Glutamatergic neuron (in vitro differentiated cells): ENCODE data around the gene PCDHGC3. TPM values are rescaled to one million over a fixed set of nuclear protein-coding genes. Genes with fewer than 3 reads are reported as not detected.

Experiments used
- DNase-seq: peaks from one replicate; pipeline ENCODE4 v3.0.0; 2022
- H3K27ac Mint-ChIP-seq: one replicate; pipeline ENCODE4 v1.8.0; 2020; ENCODE audit warnings: mild to moderate bottlenecking, mixed read lengths, inconsistent platforms; ENCODE audit not compliant: unreplicated experiment
- H3K27me3 Mint-ChIP-seq: one replicate; pipeline ENCODE4 v1.8.0; 2020; ENCODE audit warnings: mild to moderate bottlenecking, moderate library complexity, mixed read lengths, inconsistent platforms; ENCODE audit not compliant: unreplicated experiment
- H3K36me3 Mint-ChIP-seq: one replicate; pipeline ENCODE4 v1.8.0; 2020; ENCODE audit warnings: mild to moderate bottlenecking, mixed read lengths, inconsistent platforms; ENCODE audit not compliant: unreplicated experiment
- H3K4me1 Mint-ChIP-seq: one replicate; pipeline ENCODE4 v1.8.0; 2020; ENCODE audit warnings: mild to moderate bottlenecking, low read depth, mixed read lengths, inconsistent platforms; ENCODE audit not compliant: unreplicated experiment
- H3K4me3 Mint-ChIP-seq: one replicate; pipeline ENCODE4 v1.8.0; 2020; ENCODE audit warnings: mild to moderate bottlenecking, mixed read lengths, inconsistent platforms; ENCODE audit not compliant: unreplicated experiment
- H3K9me3 Mint-ChIP-seq: one replicate; pipeline ENCODE4 v1.8.0; 2020; ENCODE audit warnings: mild to moderate bottlenecking, moderate library complexity, mixed read lengths, inconsistent platforms; ENCODE audit not compliant: unreplicated experiment
- total RNA-seq: library from RNA; stranded (reverse); fragmentation: NEBNext Ultra II Directional; extraction: Animal tissue kit (Norgen Biotek cat#: 25700); gene quantifications from one replicate; pipeline ENCODE4 v1.2.1, GENCODE V29; 2021; ENCODE audit not compliant: unreplicated experiment
- TF ChIP-seq, protein P1 (sequence below): fragments of 200-600 bp; sonication (generic); IDR thresholded peaks from one replicate; pipeline ENCODE4 v1.5.0; 2021; ENCODE audit not compliant: partially characterized antibody, unreplicated experiment

Gene PCDHGC3
- total RNA-seq, 1 donor from 2014 or later: 40.1 TPM

DNA sequence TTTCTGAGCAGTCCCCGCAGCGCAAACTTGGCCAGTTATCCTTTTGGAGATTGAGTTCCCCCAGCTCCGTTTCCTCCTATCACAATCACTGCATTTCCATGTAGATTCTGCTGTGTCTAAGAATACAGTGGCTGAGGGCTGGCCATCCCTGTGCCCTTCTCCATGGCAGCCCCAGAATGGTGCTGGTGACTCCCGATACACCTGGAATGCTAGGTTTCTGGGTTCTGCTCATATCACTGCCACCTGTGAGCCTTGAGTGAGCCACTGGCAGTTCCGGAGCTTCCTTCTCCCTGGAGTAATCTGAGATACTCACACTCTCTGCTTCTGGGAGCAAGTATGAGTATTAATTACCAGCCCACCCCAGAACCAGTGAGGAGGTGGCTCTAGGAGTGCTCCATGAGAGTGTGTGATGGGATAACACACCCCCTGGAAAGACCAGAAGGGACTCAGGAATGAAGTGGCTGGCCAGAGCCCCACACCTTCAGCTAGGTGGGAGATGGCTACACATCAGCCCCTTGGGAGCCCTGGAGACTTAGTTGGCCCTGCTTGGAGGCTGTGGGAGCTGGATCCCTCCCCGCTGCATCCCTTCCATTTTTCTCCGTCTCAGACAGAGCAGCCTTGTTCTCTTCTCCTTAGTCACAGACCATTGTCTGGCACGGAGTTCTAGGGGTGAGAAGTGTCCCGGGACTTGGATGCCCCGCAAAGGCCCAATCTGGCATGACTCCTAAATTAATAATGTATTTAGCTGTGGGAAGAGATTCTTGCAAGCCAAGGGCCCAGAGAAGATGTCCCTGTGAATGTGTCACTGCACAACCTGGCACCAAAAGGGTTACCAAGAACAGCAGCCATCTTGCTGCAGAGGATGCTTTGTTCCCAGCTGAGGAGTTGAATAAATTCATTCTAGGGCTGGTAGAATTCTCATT lies 18.0 kb downstream of the PCDHGC3 start:
- DNase-seq: no peak
- peaks cover 18% of the 10 kb centered on the region for H3K27me3 Mint-ChIP-seq
- no peaks in the 10 kb centered on the region for H3K36me3 Mint-ChIP-seq
- H3K4me3 Mint-ChIP-seq: no peak overlapping the region
- H3K4me1 Mint-ChIP-seq: peaks cover 36% of the 10 kb centered on the region
- TF ChIP-seq, protein P1, sequence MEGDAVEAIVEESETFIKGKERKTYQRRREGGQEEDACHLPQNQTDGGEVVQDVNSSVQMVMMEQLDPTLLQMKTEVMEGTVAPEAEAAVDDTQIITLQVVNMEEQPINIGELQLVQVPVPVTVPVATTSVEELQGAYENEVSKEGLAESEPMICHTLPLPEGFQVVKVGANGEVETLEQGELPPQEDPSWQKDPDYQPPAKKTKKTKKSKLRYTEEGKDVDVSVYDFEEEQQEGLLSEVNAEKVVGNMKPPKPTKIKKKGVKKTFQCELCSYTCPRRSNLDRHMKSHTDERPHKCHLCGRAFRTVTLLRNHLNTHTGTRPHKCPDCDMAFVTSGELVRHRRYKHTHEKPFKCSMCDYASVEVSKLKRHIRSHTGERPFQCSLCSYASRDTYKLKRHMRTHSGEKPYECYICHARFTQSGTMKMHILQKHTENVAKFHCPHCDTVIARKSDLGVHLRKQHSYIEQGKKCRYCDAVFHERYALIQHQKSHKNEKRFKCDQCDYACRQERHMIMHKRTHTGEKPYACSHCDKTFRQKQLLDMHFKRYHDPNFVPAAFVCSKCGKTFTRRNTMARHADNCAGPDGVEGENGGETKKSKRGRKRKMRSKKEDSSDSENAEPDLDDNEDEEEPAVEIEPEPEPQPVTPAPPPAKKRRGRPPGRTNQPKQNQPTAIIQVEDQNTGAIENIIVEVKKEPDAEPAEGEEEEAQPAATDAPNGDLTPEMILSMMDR: no peak
- peak overlapping the region; percentile 69 for H3K27ac Mint-ChIP-seq
- H3K9me3 Mint-ChIP-seq: peaks cover 6% of the 10 kb centered on the region

DNA sequence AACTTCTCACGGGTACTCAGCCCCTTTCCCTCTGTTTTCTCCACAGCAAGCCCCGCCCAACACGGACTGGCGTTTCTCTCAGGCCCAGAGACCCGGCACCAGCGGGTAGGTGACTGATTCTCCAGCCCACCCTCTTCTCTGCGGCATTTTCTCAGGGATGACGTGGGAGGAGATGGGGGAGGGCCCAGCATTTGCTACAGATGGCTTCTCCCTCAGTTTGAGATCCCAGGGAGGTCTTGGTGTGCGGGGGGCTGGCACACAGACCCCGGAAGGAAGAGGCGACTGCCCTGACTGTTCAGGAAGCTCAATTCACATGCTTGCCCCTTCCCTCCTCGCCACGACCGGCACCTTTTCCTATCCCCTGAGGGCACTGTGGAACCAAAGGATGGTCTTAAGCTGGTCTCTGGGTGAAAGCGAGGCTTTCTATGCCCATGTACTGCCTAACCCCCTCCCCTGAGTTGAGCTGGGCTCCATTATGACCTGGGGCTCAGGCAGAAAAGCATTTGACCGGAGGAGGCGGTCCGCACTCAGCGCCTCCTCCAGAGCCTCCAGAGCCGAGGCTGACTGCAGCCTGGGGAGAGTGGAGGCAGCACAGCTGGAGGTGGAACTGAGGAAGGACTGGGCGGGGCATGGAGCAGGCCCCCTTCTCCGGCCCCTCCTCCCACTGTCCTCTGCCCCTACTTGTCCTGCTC lies 19.1 kb downstream of the PCDHGC3 start:
- H3K9me3 Mint-ChIP-seq: peaks cover 6% of the 10 kb centered on the region
- H3K36me3 Mint-ChIP-seq: no peaks in the 10 kb centered on the region
- DNase-seq: no peak
- H3K27ac Mint-ChIP-seq: peak overlapping the region; percentile 87
- peaks cover 15% of the 10 kb centered on the region for H3K27me3 Mint-ChIP-seq
- TF ChIP-seq, protein P1: no peak
- H3K4me1 Mint-ChIP-seq: peaks cover 36% of the 10 kb centered on the region
- H3K4me3 Mint-ChIP-seq: peak overlapping the region; percentile 58

DNA sequence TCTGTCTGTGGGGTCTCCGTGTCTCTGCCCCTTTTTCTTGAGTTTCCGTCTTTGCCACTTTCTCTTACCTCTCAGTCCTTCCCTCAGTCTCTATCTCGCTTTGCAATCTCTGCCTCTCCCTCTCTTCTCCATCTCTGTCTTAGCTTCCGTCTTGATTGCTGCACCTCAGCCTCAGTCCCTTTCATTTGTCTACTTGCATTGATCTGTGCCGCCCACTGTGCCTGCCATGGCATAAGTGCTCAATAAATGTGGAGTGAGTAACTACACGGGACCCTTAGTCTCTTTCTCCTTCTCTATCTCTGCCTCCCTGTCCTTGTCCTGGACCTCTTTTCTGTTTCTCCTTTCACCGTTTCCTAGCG lies 19.7 kb downstream of the PCDHGC3 start:
- TF ChIP-seq, protein P1: no peak
- Mint-ChIP-seq H3K4me3 (peak overlapping the region; percentile 49), H3K9me3 (peaks cover 6% of the 10 kb centered on the region), H3K36me3 (no peaks in the 10 kb centered on the region), H3K4me1 (peaks cover 36% of the 10 kb centered on the region), H3K27me3 (peaks cover 13% of the 10 kb centered on the region), H3K27ac (peak overlapping the region; percentile 87)
- no peak for DNase-seq

DNA sequence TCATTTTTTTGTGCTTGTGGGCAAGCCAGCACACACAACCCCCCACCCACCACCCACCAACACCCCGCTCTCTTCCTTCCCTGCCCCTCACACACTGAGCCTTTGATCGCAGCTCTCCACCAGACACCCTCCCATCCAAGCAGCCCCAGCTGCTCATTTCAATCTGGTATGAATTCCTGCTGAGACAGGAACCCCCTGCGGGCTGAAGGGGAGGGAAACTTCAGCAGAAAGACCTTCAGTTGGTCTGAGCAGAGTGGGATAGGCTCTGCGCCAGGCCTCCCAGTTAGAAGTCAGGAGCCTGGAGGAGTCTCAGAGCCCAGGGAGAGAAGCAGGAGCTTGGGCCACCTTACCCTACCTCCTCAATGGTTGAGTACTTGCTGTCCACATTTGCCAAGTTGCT lies 20.3 kb downstream of the PCDHGC3 start:
- peaks cover 32% of the 10 kb centered on the region for H3K4me1 Mint-ChIP-seq
- no peak for DNase-seq
- H3K36me3 Mint-ChIP-seq: no peaks in the 10 kb centered on the region
- H3K4me3 Mint-ChIP-seq: peak overlapping the region; percentile 49
- peak overlapping the region; percentile 87 for H3K27ac Mint-ChIP-seq
- TF ChIP-seq, protein P1: no peak
- peaks cover 6% of the 10 kb centered on the region for H3K9me3 Mint-ChIP-seq
- peaks cover 7% of the 10 kb centered on the region for H3K27me3 Mint-ChIP-seq

DNA sequence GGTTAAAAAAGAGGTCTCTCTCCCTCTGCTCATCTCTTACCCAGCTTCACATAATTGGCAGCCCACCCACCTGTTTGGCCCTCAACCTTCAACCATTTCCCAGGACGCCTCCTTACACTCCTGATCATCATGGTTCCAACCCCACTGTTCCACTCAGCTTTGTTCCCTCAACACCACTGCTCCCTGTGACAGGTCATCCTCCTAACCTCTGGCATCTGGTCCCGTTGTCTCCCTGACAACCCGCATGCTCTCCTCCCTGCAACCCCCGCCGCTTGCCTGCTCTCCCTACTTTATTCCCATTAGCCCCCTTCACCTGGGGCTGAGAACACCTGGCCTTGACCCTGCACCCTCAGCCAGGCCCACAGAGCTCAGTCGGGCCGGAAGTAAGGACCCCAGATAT lies 26.0 kb downstream of the PCDHGC3 start:
- TF ChIP-seq, protein P1: no peak
- H3K9me3 Mint-ChIP-seq: peaks cover 9% of the 10 kb centered on the region
- DNase-seq: no peak
- H3K27ac Mint-ChIP-seq: peak overlapping the region; percentile 69
- H3K4me3 Mint-ChIP-seq: no peak overlapping the region
- peaks cover 12% of the 10 kb centered on the region for H3K27me3 Mint-ChIP-seq
- H3K36me3 Mint-ChIP-seq: no peaks in the 10 kb centered on the region
- H3K4me1 Mint-ChIP-seq: peaks cover 17% of the 10 kb centered on the region
